SK-N-SH treated with all-trans-retinoic acid at 6 μM for 48 hours (cell line): ENCODE results near the gene AMDHD2.

ENCODE experiments used
- ATAC-seq: fragments of 200-7000 bp; cut with Tn5 transposase; 3 replicates; pipeline ENCODE4 v1.9.1; 2020; ENCODE audit warnings: mild to moderate bottlenecking, moderate library complexity
- ARNTL ChIP-seq: fragments of 450-650 bp; formaldehyde crosslinking; IDR thresholded peaks from 2 replicates; pipeline ENCODE4 v1.5.0; 2020; ENCODE audit warnings: low read depth, mild to moderate bottlenecking, moderate library complexity, borderline replicate concordance
- BACH2 ChIP-seq: fragments of 250-450 bp; sonication (Bioruptor Pico); IDR thresholded peaks from 2 replicates; pipeline ENCODE4 v1.9.0; 2021; ENCODE audit warnings: mild to moderate bottlenecking, borderline replicate concordance
- CSDC2 ChIP-seq: fragments of 250-450 bp; sonication (Bioruptor Pico); IDR thresholded peaks from 2 replicates; pipeline ENCODE4 v1.5.0; 2020; ENCODE audit warnings: mild to moderate bottlenecking, moderate library complexity
- ESRRG ChIP-seq: fragments of 250-450 bp; sonication (Bioruptor Pico); IDR thresholded peaks from 2 replicates; pipeline ENCODE4 v1.6.1; 2021; ENCODE audit warnings: mild to moderate bottlenecking
- GLIS3 ChIP-seq: fragments of 250-450 bp; sonication (Bioruptor Pico); IDR thresholded peaks from 2 replicates; pipeline ENCODE4 v1.5.0; 2020; ENCODE audit warnings: mild to moderate bottlenecking, moderate library complexity
- ISL1 ChIP-seq: fragments of 250-450 bp; sonication (Bioruptor Pico); IDR thresholded peaks from 2 replicates; pipeline ENCODE4 v2.1.2; 2022; ENCODE audit warnings: mild to moderate bottlenecking, moderate library complexity
- OSR1 ChIP-seq: fragments of 250-450 bp; sonication (Bioruptor Pico); IDR thresholded peaks from 2 replicates; pipeline ENCODE4 v1.8.0; 2022; ENCODE audit warnings: moderate library complexity, mild to moderate bottlenecking, inconsistent platforms
- PPARA ChIP-seq: fragments of 250-450 bp; sonication (Bioruptor Pico); IDR thresholded peaks from 2 replicates; pipeline ENCODE4 v1.5.0; 2020; ENCODE audit warnings: mild to moderate bottlenecking, borderline replicate concordance
- RARB ChIP-seq: fragments of 250-450 bp; sonication (Bioruptor Pico); IDR thresholded peaks from 2 replicates; pipeline ENCODE4 v1.8.0; 2021; ENCODE audit warnings: mild to moderate bottlenecking, moderate library complexity
- SNAI2 ChIP-seq: fragments of 250-450 bp; sonication (Bioruptor Pico); IDR thresholded peaks from 2 replicates; pipeline ENCODE4 v1.5.0; 2020; ENCODE audit warnings: mild to moderate bottlenecking, moderate library complexity
- TCF4 ChIP-seq: fragments of 250-450 bp; sonication (Bioruptor Pico); IDR thresholded peaks from 2 replicates; pipeline ENCODE4 v1.8.0; 2021; ENCODE audit warnings: mild to moderate bottlenecking, moderate library complexity, borderline replicate concordance
- TOX ChIP-seq: fragments of 250-450 bp; sonication (Bioruptor Pico); IDR thresholded peaks from 2 replicates; pipeline ENCODE4 v1.8.0; 2021; ENCODE audit warnings: mild to moderate bottlenecking, moderate library complexity, borderline replicate concordance
- ZC3H10 ChIP-seq: fragments of 250-450 bp; sonication (Bioruptor Pico); IDR thresholded peaks from 2 replicates; pipeline ENCODE4 v1.5.1; 2021; ENCODE audit warnings: mild to moderate bottlenecking, moderate library complexity
- ZFP3 ChIP-seq: fragments of 250-450 bp; sonication (Bioruptor Pico); IDR thresholded peaks from 2 replicates; pipeline ENCODE4 v1.5.0; 2020; ENCODE audit warnings: mild to moderate bottlenecking, moderate library complexity
- ZFP30 ChIP-seq: fragments of 450-650 bp; formaldehyde crosslinking; IDR thresholded peaks from 2 replicates; pipeline ENCODE4 v1.5.0; 2022; ENCODE audit warnings: mild to moderate bottlenecking, moderate library complexity
- ZNF70 ChIP-seq: fragments of 450-650 bp; formaldehyde crosslinking; IDR thresholded peaks from 2 replicates; pipeline ENCODE4 v1.5.0; 2020; ENCODE audit warnings: mild to moderate bottlenecking, moderate library complexity
- ZNF8 ChIP-seq: fragments of 450-650 bp; formaldehyde crosslinking; IDR thresholded peaks from 2 replicates; pipeline ENCODE4 v1.5.0; 2020; ENCODE audit warnings: mild to moderate bottlenecking, moderate library complexity
- TF ChIP-seq, protein P1 (sequence below): fragments of 250-450 bp; sonication (Bioruptor Pico); IDR thresholded peaks from 2 replicates; pipeline ENCODE4 v1.5.1; 2021; ENCODE audit warnings: mild to moderate bottlenecking, moderate library complexity
- TF ChIP-seq, protein P2 (sequence below): fragments of 250-450 bp; sonication (Bioruptor Pico); IDR thresholded peaks from 2 replicates; pipeline ENCODE4 v1.8.0; 2020; ENCODE audit warnings: mild to moderate bottlenecking, moderate library complexity, borderline replicate concordance
- TF ChIP-seq, protein P3 (sequence below): fragments of 250-450 bp; sonication (Bioruptor Pico); IDR thresholded peaks from 2 replicates; pipeline ENCODE4 v1.8.0; 2021; ENCODE audit warnings: low read depth, mild to moderate bottlenecking, moderate library complexity, borderline replicate concordance
- TF ChIP-seq, protein P4 (sequence below): fragments of 250-450 bp; sonication (Bioruptor Pico); IDR thresholded peaks from 2 replicates; pipeline ENCODE4 v1.5.1; 2020; ENCODE audit warnings: low read depth, mild to moderate bottlenecking, moderate library complexity
- TF ChIP-seq, protein P5 (sequence below): fragments of 250-450 bp; sonication (Bioruptor Pico); IDR thresholded peaks from 2 replicates; pipeline ENCODE4 v1.5.0; 2020; ENCODE audit warnings: mild to moderate bottlenecking, moderate library complexity

AMDHD2 gene

DNA sequence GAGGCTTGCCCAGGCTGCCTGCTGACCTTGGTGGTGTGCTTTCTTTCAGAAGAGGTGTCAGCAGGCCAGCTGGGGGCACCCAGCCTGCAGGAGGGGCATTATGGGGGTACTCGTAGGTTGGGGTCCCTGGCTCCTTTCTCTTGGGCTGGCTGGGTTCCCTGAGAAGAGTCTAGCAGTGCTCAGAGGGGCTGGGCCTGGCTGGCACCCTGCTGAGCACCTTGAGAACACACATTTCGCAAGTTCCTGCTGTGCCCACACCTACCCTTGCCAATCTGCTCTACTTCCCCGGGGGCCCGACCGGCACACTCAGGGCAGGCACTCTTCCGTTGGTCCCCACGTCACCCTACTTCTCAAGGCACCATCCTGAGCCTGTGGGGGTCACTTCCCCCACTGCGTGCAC is 6.0 kb downstream of the AMDHD2 start:
- no peak for ATAC-seq
- TF ChIP-seq, protein P1, sequence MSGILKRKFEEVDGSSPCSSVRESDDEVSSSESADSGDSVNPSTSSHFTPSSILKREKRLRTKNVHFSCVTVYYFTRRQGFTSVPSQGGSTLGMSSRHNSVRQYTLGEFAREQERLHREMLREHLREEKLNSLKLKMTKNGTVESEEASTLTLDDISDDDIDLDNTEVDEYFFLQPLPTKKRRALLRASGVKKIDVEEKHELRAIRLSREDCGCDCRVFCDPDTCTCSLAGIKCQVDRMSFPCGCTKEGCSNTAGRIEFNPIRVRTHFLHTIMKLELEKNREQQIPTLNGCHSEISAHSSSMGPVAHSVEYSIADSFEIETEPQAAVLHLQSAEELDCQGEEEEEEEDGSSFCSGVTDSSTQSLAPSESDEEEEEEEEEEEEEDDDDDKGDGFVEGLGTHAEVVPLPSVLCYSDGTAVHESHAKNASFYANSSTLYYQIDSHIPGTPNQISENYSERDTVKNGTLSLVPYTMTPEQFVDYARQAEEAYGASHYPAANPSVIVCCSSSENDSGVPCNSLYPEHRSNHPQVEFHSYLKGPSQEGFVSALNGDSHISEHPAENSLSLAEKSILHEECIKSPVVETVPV (CRISPR knock-in tag) = no peak
- TF ChIP-seq TCF4 (CRISPR knock-in tag) = no peak
- TF ChIP-seq, protein P2, sequence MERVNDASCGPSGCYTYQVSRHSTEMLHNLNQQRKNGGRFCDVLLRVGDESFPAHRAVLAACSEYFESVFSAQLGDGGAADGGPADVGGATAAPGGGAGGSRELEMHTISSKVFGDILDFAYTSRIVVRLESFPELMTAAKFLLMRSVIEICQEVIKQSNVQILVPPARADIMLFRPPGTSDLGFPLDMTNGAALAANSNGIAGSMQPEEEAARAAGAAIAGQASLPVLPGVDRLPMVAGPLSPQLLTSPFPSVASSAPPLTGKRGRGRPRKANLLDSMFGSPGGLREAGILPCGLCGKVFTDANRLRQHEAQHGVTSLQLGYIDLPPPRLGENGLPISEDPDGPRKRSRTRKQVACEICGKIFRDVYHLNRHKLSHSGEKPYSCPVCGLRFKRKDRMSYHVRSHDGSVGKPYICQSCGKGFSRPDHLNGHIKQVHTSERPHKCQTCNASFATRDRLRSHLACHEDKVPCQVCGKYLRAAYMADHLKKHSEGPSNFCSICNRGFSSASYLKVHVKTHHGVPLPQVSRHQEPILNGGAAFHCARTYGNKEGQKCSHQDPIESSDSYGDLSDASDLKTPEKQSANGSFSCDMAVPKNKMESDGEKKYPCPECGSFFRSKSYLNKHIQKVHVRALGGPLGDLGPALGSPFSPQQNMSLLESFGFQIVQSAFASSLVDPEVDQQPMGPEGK (CRISPR knock-in tag) = no peak
- TF ChIP-seq BACH2 (CRISPR knock-in tag) = no peak
- TF ChIP-seq OSR1 = no peak
- no peak for TF ChIP-seq SNAI2
- no peak for TF ChIP-seq ZC3H10 (CRISPR knock-in tag)
- no peak for TF ChIP-seq RARB (CRISPR knock-in tag)
- no peak for TF ChIP-seq ZFP3 (CRISPR knock-in tag)
- no peak for TF ChIP-seq PPARA (CRISPR knock-in tag)
- no peak for TF ChIP-seq ZNF70 (CRISPR knock-in tag)
- no peak for TF ChIP-seq ZNF8 (CRISPR knock-in tag)
- TF ChIP-seq TOX (CRISPR knock-in tag) = no peak

DNA sequence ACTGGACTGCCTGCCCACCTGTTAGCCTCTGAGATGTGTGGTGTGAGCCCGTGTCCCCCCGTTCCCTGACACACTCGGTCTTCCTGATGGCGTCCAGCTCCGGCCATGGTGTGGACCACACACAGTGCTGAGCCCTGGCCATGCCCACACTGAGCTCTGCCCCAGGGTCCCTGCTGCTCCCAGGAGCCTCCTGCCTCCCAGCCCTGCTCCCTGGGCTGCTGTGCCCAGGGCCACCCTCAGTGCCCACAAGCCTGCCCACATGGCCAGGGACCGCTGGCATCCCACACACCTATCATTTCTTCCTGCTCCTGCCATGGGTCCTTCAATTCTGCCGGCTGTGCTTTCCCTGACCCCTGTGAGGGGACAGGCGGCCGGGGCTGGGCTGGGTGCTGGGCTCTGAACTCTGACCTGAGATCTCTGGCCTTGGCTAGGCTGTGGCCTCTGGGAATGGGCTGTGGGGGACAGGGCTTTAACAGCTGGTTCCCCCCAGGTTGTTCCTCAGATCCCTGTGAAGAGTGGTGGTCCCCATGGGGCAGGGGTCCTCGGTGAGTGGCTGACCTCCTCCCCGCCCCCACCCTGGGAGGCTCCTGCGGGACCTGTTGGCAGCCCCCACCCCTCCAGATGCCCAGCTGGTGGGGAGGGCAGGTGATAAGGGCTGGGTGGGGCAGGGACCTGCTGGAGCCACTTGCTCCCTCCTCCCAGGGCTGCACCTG is 7.1 kb downstream of the AMDHD2 start:
- TF ChIP-seq TCF4 (CRISPR knock-in tag) (no peak), TOX (CRISPR knock-in tag) (no peak), RARB (CRISPR knock-in tag) (no peak), OSR1 (no peak)
- TF ChIP-seq, protein P1 (CRISPR knock-in tag) = no peak
- TF ChIP-seq, protein P3, sequence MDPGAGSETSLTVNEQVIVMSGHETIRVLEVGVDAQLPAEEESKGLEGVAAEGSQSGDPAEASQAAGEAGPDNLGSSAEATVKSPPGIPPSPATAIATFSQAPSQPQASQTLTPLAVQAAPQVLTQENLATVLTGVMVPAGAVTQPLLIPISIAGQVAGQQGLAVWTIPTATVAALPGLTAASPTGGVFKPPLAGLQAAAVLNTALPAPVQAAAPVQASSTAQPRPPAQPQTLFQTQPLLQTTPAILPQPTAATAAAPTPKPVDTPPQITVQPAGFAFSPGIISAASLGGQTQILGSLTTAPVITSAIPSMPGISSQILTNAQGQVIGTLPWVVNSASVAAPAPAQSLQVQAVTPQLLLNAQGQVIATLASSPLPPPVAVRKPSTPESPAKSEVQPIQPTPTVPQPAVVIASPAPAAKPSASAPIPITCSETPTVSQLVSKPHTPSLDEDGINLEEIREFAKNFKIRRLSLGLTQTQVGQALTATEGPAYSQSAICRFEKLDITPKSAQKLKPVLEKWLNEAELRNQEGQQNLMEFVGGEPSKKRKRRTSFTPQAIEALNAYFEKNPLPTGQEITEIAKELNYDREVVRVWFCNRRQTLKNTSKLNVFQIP (CRISPR knock-in tag) = no peak
- ATAC-seq = no peak

DNA sequence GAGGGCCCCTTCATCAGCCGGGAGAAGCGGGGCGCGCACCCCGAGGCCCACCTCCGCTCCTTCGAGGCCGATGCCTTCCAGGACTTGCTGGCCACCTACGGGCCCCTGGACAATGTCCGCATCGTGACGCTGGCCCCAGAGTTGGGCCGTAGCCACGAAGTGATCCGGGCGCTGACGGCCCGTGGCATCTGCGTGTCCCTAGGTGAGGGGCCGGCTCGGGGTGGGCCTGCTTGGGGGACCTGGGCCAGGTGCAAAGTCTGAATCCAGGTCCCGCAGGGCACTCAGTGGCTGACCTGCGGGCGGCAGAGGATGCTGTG is 7.6 kb downstream of the AMDHD2 start:
- ATAC-seq = no peak
- TF ChIP-seq CSDC2 (CRISPR knock-in tag) (no peak), PPARA (CRISPR knock-in tag) (no peak), ZFP3 (CRISPR knock-in tag) (no peak), ZFP30 (CRISPR knock-in tag) (no peak), OSR1 (no peak), ZNF8 (CRISPR knock-in tag) (no peak), TCF4 (CRISPR knock-in tag) (no peak), BACH2 (CRISPR knock-in tag) (no peak), SNAI2 (no peak), ESRRG (CRISPR knock-in tag) (no peak), GLIS3 (CRISPR knock-in tag) (no peak), ISL1 (CRISPR knock-in tag) (no peak), ARNTL (CRISPR knock-in tag) (no peak), TOX (CRISPR knock-in tag) (no peak)
- TF ChIP-seq, protein P2 (CRISPR knock-in tag) = no peak
- TF ChIP-seq, protein P4, sequence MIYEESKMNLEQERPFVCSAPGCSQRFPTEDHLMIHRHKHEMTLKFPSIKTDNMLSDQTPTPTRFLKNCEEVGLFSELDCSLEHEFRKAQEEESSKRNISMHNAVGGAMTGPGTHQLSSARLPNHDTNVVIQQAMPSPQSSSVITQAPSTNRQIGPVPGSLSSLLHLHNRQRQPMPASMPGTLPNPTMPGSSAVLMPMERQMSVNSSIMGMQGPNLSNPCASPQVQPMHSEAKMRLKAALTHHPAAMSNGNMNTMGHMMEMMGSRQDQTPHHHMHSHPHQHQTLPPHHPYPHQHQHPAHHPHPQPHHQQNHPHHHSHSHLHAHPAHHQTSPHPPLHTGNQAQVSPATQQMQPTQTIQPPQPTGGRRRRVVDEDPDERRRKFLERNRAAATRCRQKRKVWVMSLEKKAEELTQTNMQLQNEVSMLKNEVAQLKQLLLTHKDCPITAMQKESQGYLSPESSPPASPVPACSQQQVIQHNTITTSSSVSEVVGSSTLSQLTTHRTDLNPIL (CRISPR knock-in tag) = no peak
- TF ChIP-seq, protein P3 (CRISPR knock-in tag) = no peak
- TF ChIP-seq, protein P5, sequence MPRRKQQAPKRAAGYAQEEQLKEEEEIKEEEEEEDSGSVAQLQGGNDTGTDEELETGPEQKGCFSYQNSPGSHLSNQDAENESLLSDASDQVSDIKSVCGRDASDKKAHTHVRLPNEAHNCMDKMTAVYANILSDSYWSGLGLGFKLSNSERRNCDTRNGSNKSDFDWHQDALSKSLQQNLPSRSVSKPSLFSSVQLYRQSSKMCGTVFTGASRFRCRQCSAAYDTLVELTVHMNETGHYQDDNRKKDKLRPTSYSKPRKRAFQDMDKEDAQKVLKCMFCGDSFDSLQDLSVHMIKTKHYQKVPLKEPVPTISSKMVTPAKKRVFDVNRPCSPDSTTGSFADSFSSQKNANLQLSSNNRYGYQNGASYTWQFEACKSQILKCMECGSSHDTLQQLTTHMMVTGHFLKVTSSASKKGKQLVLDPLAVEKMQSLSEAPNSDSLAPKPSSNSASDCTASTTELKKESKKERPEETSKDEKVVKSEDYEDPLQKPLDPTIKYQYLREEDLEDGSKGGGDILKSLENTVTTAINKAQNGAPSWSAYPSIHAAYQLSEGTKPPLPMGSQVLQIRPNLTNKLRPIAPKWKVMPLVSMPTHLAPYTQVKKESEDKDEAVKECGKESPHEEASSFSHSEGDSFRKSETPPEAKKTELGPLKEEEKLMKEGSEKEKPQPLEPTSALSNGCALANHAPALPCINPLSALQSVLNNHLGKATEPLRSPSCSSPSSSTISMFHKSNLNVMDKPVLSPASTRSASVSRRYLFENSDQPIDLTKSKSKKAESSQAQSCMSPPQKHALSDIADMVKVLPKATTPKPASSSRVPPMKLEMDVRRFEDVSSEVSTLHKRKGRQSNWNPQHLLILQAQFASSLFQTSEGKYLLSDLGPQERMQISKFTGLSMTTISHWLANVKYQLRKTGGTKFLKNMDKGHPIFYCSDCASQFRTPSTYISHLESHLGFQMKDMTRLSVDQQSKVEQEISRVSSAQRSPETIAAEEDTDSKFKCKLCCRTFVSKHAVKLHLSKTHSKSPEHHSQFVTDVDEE = no peak
